Stimulated activated CD4-positive, alpha-beta T cell treated with anti-CD3 and anti-CD28 coated beads, Interleukin-15, amount 100 ng/mL, for 1 hour (primary cell): ENCODE results near the gene TAF4.

Experiments
- DNase-seq, 2 donors: peaks; one replicate each; pipeline ENCODE4 v3.0.0-alpha.2; 2020; ENCODE audit warnings: low read depth in 1 of 2, low spot score in 1 of 2

The TAF4 gene

GRCh38 chr20:62045118-62045517 lies 20.6 kb downstream of the TAF4 start:
- DNase-seq = no peak

- DNase-seq = no peak
These were observed 21.1 kb downstream of the TAF4 start for GRCh38 chr20:62044631-62045030.

GRCh38 chr20:62043131-62043914 lies 22.4 kb downstream of the TAF4 start:
- DNase-seq = no peak

GRCh38 chr20:62042025-62042820 lies 23.5 kb downstream of the TAF4 start:
- DNase-seq = no peak

GRCh38 chr20:62040933-62041332 lies 24.7 kb downstream of the TAF4 start:
- no peak for DNase-seq

GRCh38 chr20:62040381-62040922 lies 25.2 kb downstream of the TAF4 start:
- DNase-seq = no peak

GRCh38 chr20:62039738-62040137 lies 25.9 kb downstream of the TAF4 start:
- DNase-seq = no peak

GRCh38 chr20:62032609-62033368 lies 32.9 kb downstream of the TAF4 start:
- no peak for DNase-seq

- no peak for DNase-seq
These were observed 34.1 kb downstream of the TAF4 start for GRCh38 chr20:62031462-62032092.

- no peak for DNase-seq
These were observed 34.7 kb downstream of the TAF4 start for GRCh38 chr20:62030834-62031434.

GRCh38 chr20:62030357-62030756 lies 35.3 kb downstream of the TAF4 start:
- DNase-seq = no peak

GRCh38 chr20:62029949-62030348 lies 35.7 kb downstream of the TAF4 start:
- DNase-seq = no peak

GRCh38 chr20:62029296-62029695 lies 36.4 kb downstream of the TAF4 start:
- no peak for DNase-seq

- DNase-seq = no peak
These were observed 37.3 kb downstream of the TAF4 start for GRCh38 chr20:62028384-62028783.

- no peak for DNase-seq
These were observed 37.9 kb downstream of the TAF4 start for GRCh38 chr20:62027698-62028321.

GRCh38 chr20:62027116-62027515 lies 38.6 kb downstream of the TAF4 start:
- DNase-seq = no peak

- DNase-seq = no peak
These were observed 39.2 kb downstream of the TAF4 start for GRCh38 chr20:62026564-62026856.

GRCh38 chr20:62025832-62026563 lies 39.7 kb downstream of the TAF4 start:
- no peak for DNase-seq

GRCh38 chr20:62025394-62025793 lies 40.3 kb downstream of the TAF4 start:
- no peak for DNase-seq

GRCh38 chr20:62023935-62024334 lies 41.7 kb downstream of the TAF4 start:
- no peak for DNase-seq
